ENCODE measurements around the gene PTBP3.

Gene PTBP3

DNA sequence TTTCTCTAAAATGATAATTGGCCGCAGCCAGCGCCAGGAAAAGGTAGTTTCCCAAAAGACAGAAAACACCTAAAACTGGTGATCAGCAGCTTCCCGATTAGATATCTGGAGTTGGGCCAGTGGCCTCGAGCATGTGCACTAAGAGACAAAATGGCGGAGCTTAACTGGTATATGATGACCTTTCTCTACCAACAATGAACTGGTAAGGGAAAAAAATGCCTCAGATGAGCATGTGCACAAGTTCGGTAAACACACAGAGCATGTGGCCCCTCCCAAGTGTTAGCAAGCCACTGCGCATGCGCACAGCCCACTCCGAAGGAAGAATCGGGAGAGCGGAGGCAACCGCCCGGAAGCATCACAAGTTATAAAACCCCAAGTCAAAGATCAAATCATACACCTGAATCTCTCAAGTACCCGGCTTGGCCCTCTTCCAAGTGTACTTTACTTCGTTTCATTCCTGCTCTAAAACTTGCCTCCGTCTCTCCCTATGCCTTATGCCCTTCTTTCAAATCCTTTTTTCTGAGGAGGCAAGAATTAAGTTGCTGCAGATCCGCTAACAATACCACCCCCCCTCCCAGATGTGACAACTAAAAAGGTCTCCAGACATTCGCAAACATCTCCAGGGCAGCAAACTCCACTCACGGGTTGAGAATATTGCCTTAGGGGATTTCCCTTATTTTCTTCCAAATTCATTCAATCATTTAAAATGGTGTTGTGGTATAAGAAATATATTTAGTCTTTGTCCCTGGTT, 15.0 kb upstream of the PTBP3 start:
- no peak overlapping the region for H3K4me3 ChIP-seq (ENCODE audit: low read depth, low read length)
- no peak for DNase-seq (ENCODE audit: low read depth)
- TF ChIP-seq CTCF (IDR thresholded peaks at IDR 0.05; ENCODE audit: control insufficient read depth, extremely low read depth, insufficient read depth), result no peak

DNA sequence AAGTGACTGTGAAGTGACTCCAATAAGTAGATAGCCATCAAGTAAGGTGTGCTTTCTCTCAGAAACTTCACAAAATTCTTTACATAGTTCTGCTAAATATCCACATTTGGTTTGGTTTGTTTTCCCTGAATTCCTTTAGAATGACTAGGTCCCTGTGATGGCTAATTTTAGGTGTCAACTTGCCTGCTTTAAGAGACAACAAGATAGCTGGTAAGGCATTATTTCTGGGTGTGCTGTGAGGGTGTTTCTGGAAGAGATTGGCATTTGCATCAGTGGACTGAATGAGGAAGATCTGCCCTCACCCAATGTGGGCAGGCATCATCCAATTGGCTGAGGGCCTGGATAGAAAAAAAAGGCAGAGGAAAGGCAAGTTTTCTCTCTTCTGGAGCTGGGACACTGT, 8.3 kb upstream of the PTBP3 start:
- no peak for TF ChIP-seq CTCF (IDR thresholded peaks at IDR 0.05; ENCODE audit: control insufficient read depth, extremely low read depth, insufficient read depth)
- DNase-seq (ENCODE audit: low read depth), result no peak
- no peak overlapping the region for H3K4me3 ChIP-seq (ENCODE audit: low read depth, low read length)

DNA sequence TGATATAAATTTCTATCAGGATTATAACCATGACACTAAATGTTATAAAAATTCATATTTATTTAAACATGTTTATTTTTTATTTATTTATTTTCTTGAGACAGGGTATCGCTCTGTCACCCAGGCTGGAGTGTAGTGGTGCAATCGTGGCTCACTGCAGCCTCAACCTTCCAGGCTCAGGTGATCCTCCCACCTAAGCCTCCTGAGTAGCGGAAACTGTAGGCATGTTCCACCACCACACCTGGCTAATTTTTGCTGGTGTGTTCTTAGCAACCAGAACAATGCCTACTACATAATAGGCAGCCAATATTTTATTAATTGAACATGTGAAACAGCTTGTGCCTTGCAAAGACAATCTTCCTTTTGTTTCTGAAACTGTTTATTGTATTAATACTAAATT, 6.5 kb upstream of the PTBP3 start:
- no peak for DNase-seq (ENCODE audit: low read depth)
- H3K4me3 ChIP-seq (ENCODE audit: low read depth, low read length), result no peak overlapping the region
- TF ChIP-seq CTCF (IDR thresholded peaks at IDR 0.05; ENCODE audit: control insufficient read depth, extremely low read depth, insufficient read depth), result no peak

- DNase-seq (ENCODE audit: low read depth), result no peak
- no peak for TF ChIP-seq CTCF (IDR thresholded peaks at IDR 0.05; ENCODE audit: control insufficient read depth, extremely low read depth, insufficient read depth)
- no peak overlapping the region for H3K4me3 ChIP-seq (ENCODE audit: low read depth, low read length)
Observed at GRCh38 chr9:112338561-112338960, 5.1 kb upstream of the PTBP3 start.

DNA sequence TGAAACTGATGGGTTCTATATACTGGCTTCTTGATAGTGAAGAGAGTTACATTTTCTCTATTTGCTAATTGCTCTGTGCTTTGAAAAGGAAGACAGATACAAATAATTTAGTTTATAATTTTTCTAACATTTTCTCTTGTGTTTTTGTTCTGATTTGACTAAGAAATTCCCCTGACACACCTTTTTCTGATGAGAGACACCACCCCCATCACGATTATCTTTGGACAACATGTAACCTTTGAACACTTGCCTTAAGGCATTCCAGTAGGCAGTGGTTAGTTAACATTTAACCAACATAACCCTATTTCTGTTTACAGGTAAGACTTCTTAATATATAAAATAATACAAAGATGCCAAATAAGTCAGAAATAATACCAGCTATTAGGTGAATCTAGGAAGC, 4.1 kb upstream of the PTBP3 start:
- DNase-seq (ENCODE audit: low read depth), result no peak
- no peak overlapping the region for H3K4me3 ChIP-seq (ENCODE audit: low read depth, low read length)

DNA sequence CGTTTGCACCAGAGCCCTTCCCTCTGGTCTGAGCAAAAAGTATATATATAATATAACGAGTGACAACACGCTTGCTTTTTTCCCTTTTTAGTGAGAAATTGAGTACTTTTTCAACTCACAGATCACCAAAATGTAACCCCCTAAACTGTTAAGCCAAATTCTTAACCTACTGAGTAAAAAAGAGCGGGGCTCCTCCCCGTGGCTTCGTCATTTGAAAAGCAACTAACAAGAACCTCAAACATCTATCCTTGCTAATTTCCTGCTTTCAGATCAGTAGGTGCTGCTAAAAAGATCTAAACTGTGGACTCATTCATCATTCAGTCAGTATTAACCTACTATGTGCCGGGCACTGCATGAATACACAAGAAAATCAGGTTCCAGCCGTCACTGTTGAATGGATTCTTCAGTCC, 1.0 kb upstream of the PTBP3 start:
- DNase-seq (ENCODE audit: low read depth), result no peak
- peak overlapping the region; percentile 87 for H3K4me3 ChIP-seq (ENCODE audit: low read depth, low read length)

More for the DNA sequence above, 4.1 kb upstream of the PTBP3 start:
- TF ChIP-seq CTCF (IDR thresholded peaks at IDR 0.05; ENCODE audit: control insufficient read depth, extremely low read depth, insufficient read depth), result no peak

More for the DNA sequence above, 1.0 kb upstream of the PTBP3 start:
- no peak for TF ChIP-seq CTCF (IDR thresholded peaks at IDR 0.05; ENCODE audit: control insufficient read depth, extremely low read depth, insufficient read depth)

All from LNCaP clone FGC (cell line).